CD4-positive, alpha-beta T cell (primary cell): ENCODE measurements around the gene DCDC1. TPM values are rescaled to one million over a fixed set of nuclear protein-coding genes. Genes with fewer than 3 reads are reported as not detected.

Experiments used
- ATAC-seq: fragments of 200-7000 bp; cut with Tn5 transposase; one replicate; pipeline ENCODE4 v1.10.0; 2022; ENCODE audit warnings: mild to moderate bottlenecking; ENCODE audit not compliant: poor library complexity
- CTCF ChIA-PET: fragments of 350-600 bp; sonication (Branson Sonifier 250); formaldehyde crosslinking; loops from one replicate; lab custom pipeline; 2021; ENCODE audit warnings: antibody characterized with exemption, inconsistent platforms; lab: Charles Lee
- POLR2A ChIA-PET: fragments of 350-600 bp; sonication (Branson Sonifier 250); formaldehyde crosslinking; loops from one replicate; lab custom pipeline; 2021; ENCODE audit warnings: antibody characterized with exemption, inconsistent platforms; lab: Charles Lee
- DNase-seq, 14 experiments: peaks; one replicate each; pipeline ENCODE4 v3.0.0-alpha.2; 2013 to 2020; ENCODE audit warnings: mixed read lengths in 2 of 14
- H3K27ac ChIP-seq, 2 donors: one replicate each; pipeline versions ENCODE4 v1.5.1 to v1.7.0; 2013; ENCODE audit warnings: low read length in 2 of 2, low read depth in 1 of 2, mild to moderate bottlenecking in 1 of 2
- H3K27me3 ChIP-seq, 2 experiments: 1 replicate in 1 of 2; 2 replicates in 1 of 2; pipeline versions ENCODE4 v1.6.1 to v1.7.0; 2013; ENCODE audit warnings: low read length in 2 of 2, control low read depth in 1 of 2, mild to moderate bottlenecking in 1 of 2, moderate library complexity in 1 of 2; ENCODE audit not compliant: insufficient read depth in 2 of 2, control insufficient read depth in 1 of 2
- H3K36me3 ChIP-seq: one replicate; pipeline ENCODE4 v1.6.1; 2013; ENCODE audit warnings: low read length, control low read depth; ENCODE audit not compliant: insufficient read depth
- H3K4me1 ChIP-seq: one replicate; pipeline ENCODE4 v1.6.1; 2013; ENCODE audit warnings: low read length, control low read depth; ENCODE audit not compliant: insufficient read depth
- H3K4me3 ChIP-seq: one replicate; pipeline ENCODE4 v1.5.1; 2013; ENCODE audit warnings: mild to moderate bottlenecking, low read length, moderate library complexity
- H3K9me3 ChIP-seq, 2 experiments: 1 replicate in 1 of 2; 2 replicates in 1 of 2; pipeline versions ENCODE4 v1.6.1 to v1.7.0; 2013; ENCODE audit warnings: low read length in 2 of 2, mild to moderate bottlenecking in 2 of 2, control low read depth in 1 of 2, moderate library complexity in 1 of 2; ENCODE audit not compliant: control insufficient read depth in 1 of 2, insufficient read depth in 1 of 2
- H3K27ac Mint-ChIP-seq: one replicate; pipeline ENCODE4 v1.8.0; 2020; ENCODE audit warnings: mixed read lengths
- H3K27me3 Mint-ChIP-seq: one replicate; pipeline ENCODE4 v1.8.0; 2021; ENCODE audit warnings: mixed read lengths
- H3K36me3 Mint-ChIP-seq: one replicate; pipeline ENCODE4 v1.8.0; 2021; ENCODE audit warnings: low read depth, mixed read lengths
- H3K4me1 Mint-ChIP-seq: one replicate; pipeline ENCODE4 v1.8.0; 2021; ENCODE audit warnings: low read depth, mixed read lengths
- H3K4me3 Mint-ChIP-seq: one replicate; pipeline ENCODE4 v1.8.0; 2020; ENCODE audit warnings: mild to moderate bottlenecking, mixed read lengths
- H3K9me3 Mint-ChIP-seq: one replicate; pipeline ENCODE4 v1.8.0; 2020; ENCODE audit warnings: mixed read lengths
- CTCF ChIP-seq: fragments of 200-600 bp; IDR thresholded peaks from one replicate; pipeline ENCODE4 v1.8.0; 2022; ENCODE audit warnings: antibody characterized with exemption, mild to moderate bottlenecking
- intact Hi-C, 2 experiments: fragments of 100-400 bp; cut with DNase I in 1 of 2; cut with micrococcal nuclease in 1 of 2; formaldehyde crosslinking; loops; one replicate each; pipeline versions ENCODE4 v1.15.1 to v1.9.0; 2023 to 2025; cut with DNase I, micrococcal nuclease
- total RNA-seq, 174 experiments: library from RNA in 2 of 174; stranded (reverse) in 2 of 174; gene quantifications; one replicate each; pipeline ENCODE4 v1.2.3 and lab custom pipeline; 2021 to 2026

The DCDC1 gene
- total RNA-seq, 2 experiments from 2014 or later, result 0.11 TPM; not detected in 1

GRCh38 chr11:31214372-31214771 lies 155.2 kb downstream of the DCDC1 start:
- no peaks in the 10 kb centered on the region for H3K36me3 Mint-ChIP-seq
- DNase-seq (no peak), ATAC-seq (no peak)
- Histone ChIP-seq H3K4me3 (no peak overlapping the region), H3K9me3 (no peaks in the 10 kb centered on the region), H3K4me1 (no peaks in the 10 kb centered on the region), H3K27ac (no peak overlapping the region), H3K27me3 (no peaks in the 10 kb centered on the region), H3K36me3 (no peaks in the 10 kb centered on the region)
- H3K9me3 Mint-ChIP-seq, result no peaks in the 10 kb centered on the region
- TF ChIP-seq CTCF, result no peak
- no peak overlapping the region for H3K4me3 Mint-ChIP-seq
- H3K4me1 Mint-ChIP-seq, result no peaks in the 10 kb centered on the region
- H3K27me3 Mint-ChIP-seq, result peaks cover 5% of the 10 kb centered on the region
- no peak overlapping the region for H3K27ac Mint-ChIP-seq
- intact Hi-C loops, result no loop called here
- CTCF ChIA-PET, result no interaction called here
- POLR2A ChIA-PET, result no interaction called here

GRCh38 chr11:31199378-31199777 lies 170.2 kb downstream of the DCDC1 start:
- DNase-seq, result no peak
- Histone ChIP-seq H3K9me3 (no peaks in the 10 kb centered on the region), H3K4me1 (no peaks in the 10 kb centered on the region), H3K36me3 (no peaks in the 10 kb centered on the region), H3K27me3 (no peaks in the 10 kb centered on the region), H3K27ac (no peak overlapping the region), H3K4me3 (no peak overlapping the region)
- Mint-ChIP-seq H3K9me3 (no peaks in the 10 kb centered on the region), H3K4me1 (no peaks in the 10 kb centered on the region), H3K36me3 (no peaks in the 10 kb centered on the region), H3K4me3 (no peak overlapping the region), H3K27ac (no peak overlapping the region), H3K27me3 (peaks cover 4% of the 10 kb centered on the region)
- no peak for ATAC-seq
- POLR2A ChIA-PET, result no interaction called here
- CTCF ChIA-PET, result no interaction called here
- intact Hi-C loops, result no loop called here
- no peak for TF ChIP-seq CTCF

GRCh38 chr11:31173926-31174680 lies 195.4 kb downstream of the DCDC1 start:
- no peak for TF ChIP-seq CTCF
- Mint-ChIP-seq H3K36me3 (no peaks in the 10 kb centered on the region), H3K4me1 (no peaks in the 10 kb centered on the region), H3K27ac (no peak overlapping the region), H3K9me3 (peaks cover 13% of the 10 kb centered on the region), H3K4me3 (no peak overlapping the region), H3K27me3 (no peaks in the 10 kb centered on the region)
- no peaks in the 10 kb centered on the region for H3K27me3 ChIP-seq
- no peaks in the 10 kb centered on the region for H3K36me3 ChIP-seq
- no peak overlapping the region for H3K4me3 ChIP-seq
- POLR2A ChIA-PET, result no interaction called here
- ATAC-seq, result no peak
- intact Hi-C loops, result no loop called here
- CTCF ChIA-PET, result no interaction called here
- no peak for DNase-seq
- H3K4me1 ChIP-seq, result no peaks in the 10 kb centered on the region
- peaks cover 0 to 19% of the 10 kb centered on the region in 2 experiments for H3K9me3 ChIP-seq
- no peak overlapping the region for H3K27ac ChIP-seq
